Endothelial cell of umbilical vein (primary cell): ENCODE results near the gene DENND1A. TPM values are rescaled to one million over a fixed set of nuclear protein-coding genes. Genes with fewer than 3 reads are reported as not detected.

Experiments
- BruUV-seq: library from RNA; stranded (reverse); fragments of 400-500 nt; replicated peaks from 2 replicates; lab custom pipeline; 2021; lab: Mats Ljungman, UMichigan
- CTCF ChIA-PET: fragments of 300-600, 350-600 bp; sonication (Branson Sonifier 250); formaldehyde crosslinking; loops from one replicate; lab custom pipeline; 2021; ENCODE audit warnings: antibody characterized with exemption, inconsistent platforms; lab: Charles Lee
- POLR2A ChIA-PET: fragments of 300-600, 350-600 bp; sonication (Branson Sonifier 250); formaldehyde crosslinking; loops from one replicate; lab custom pipeline; 2021; ENCODE audit warnings: antibody characterized with exemption, inconsistent platforms; lab: Charles Lee
- DNase-seq: peaks from one replicate; pipeline ENCODE4 v3.0.0-alpha.2; 2011; ENCODE audit warnings: low read depth, low spot score
- FAIRE-seq: peaks from 2 replicates; lab custom pipeline; 2011; peaks lifted over from hg19 to GRCh38; lab: Jason Lieb, UNC
- H2AFZ ChIP-seq: 2 replicates; pipeline ENCODE4 v1.6.0; 2012; ENCODE audit warnings: low read depth, low read length, control low read depth, inconsistent platforms
- H3K27ac ChIP-seq: 2 replicates; pipeline ENCODE4 v1.5.1; 2011; ENCODE audit warnings: low read depth, mild to moderate bottlenecking, control low read depth, low read length, moderate library complexity; ENCODE audit not compliant: insufficient read depth
- H3K27me3 ChIP-seq, 2 experiments: 2 replicates each; pipeline versions ENCODE4 v1.6.0 to v1.6.1; 2011; ENCODE audit warnings: low read length in 2 of 2, mixed read lengths in 1 of 2; ENCODE audit not compliant: control insufficient read depth in 2 of 2, insufficient read depth in 2 of 2
- H3K36me3 ChIP-seq, 2 experiments: 2 replicates in 1 of 2; 3 replicates in 1 of 2; pipeline ENCODE4 v1.5.1; 2011; ENCODE audit warnings: low read length in 2 of 2, mild to moderate bottlenecking in 1 of 2, moderate library complexity in 1 of 2; ENCODE audit not compliant: control insufficient read depth in 2 of 2, insufficient read depth in 2 of 2; ENCODE audit errors: extremely low read depth in 1 of 2
- H3K4me1 ChIP-seq: 3 replicates; pipeline ENCODE4 v1.5.1; 2011; ENCODE audit warnings: mild to moderate bottlenecking, low read length; ENCODE audit not compliant: control insufficient read depth, insufficient read depth; ENCODE audit errors: extremely low read depth
- H3K4me2 ChIP-seq: 2 replicates; pipeline ENCODE4 v1.6.1; 2011; ENCODE audit warnings: low read length, control low read depth, mixed read lengths; ENCODE audit not compliant: insufficient read depth
- H3K4me3 ChIP-seq, 3 experiments: fragments of 200-600 bp in 1 of 3; sonication (generic), shearing (Covaris generic) in 1 of 3; replicated peaks in 1 of 3; 2 replicates each; pipeline ENCODE4 v1.5.1; 2011 to 2016; ENCODE audit warnings: control low read depth in 3 of 3, low read length in 3 of 3, mild to moderate bottlenecking in 2 of 3, inconsistent platforms in 1 of 3, low read depth in 1 of 3, moderate library complexity in 1 of 3; ENCODE audit not compliant: insufficient read depth in 1 of 3
- H3K79me2 ChIP-seq: 2 replicates; pipeline ENCODE4 v1.6.0; 2012; ENCODE audit warnings: low read length, inconsistent platforms; ENCODE audit not compliant: control insufficient read depth, insufficient read depth
- H3K9ac ChIP-seq: replicated peaks from 2 replicates; pipeline ENCODE3; 2011; ENCODE audit warnings: low read length, control low read depth; ENCODE audit not compliant: insufficient read depth; ENCODE audit errors: extremely low read depth
- H3K9me1 ChIP-seq: replicated peaks from 3 replicates; pipeline ENCODE4 v1.6.0; 2011; ENCODE audit warnings: mild to moderate bottlenecking, low read length; ENCODE audit not compliant: control insufficient read depth, insufficient read depth; ENCODE audit errors: extremely low read depth
- H3K9me3 ChIP-seq: replicated peaks from 2 replicates; pipeline ENCODE4 v1.5.1; 2012; ENCODE audit warnings: low read length, inconsistent platforms; ENCODE audit not compliant: control insufficient read depth, insufficient read depth
- H4K20me1 ChIP-seq: replicated peaks from 2 replicates; pipeline ENCODE3; 2011; ENCODE audit warnings: mild to moderate bottlenecking, low read length; ENCODE audit not compliant: control insufficient read depth, insufficient read depth; ENCODE audit errors: extremely low read depth
- EZH2 ChIP-seq: IDR thresholded peaks from 2 replicates; pipeline ENCODE4 v1.6.1; 2012; ENCODE audit warnings: borderline replicate concordance, low read depth, mild to moderate bottlenecking, moderate library complexity, low read length, inconsistent platforms; ENCODE audit not compliant: severe bottlenecking
- FOS ChIP-seq: IDR thresholded peaks from 2 replicates; pipeline ENCODE4 v1.6.1; 2011; ENCODE audit warnings: mild to moderate bottlenecking, low read length, moderate library complexity, borderline replicate concordance; ENCODE audit not compliant: insufficient read depth
- GATA2 ChIP-seq: IDR thresholded peaks from 2 replicates; pipeline ENCODE4 v1.7.0; 2011; ENCODE audit warnings: low read depth, mild to moderate bottlenecking, moderate library complexity, mixed read lengths, low read length; ENCODE audit not compliant: insufficient read length, insufficient read depth
- JUN ChIP-seq: IDR thresholded peaks from 2 replicates; pipeline ENCODE4 v1.6.1; 2011; ENCODE audit warnings: borderline replicate concordance, low read depth; ENCODE audit not compliant: insufficient read length, insufficient read depth
- MYC ChIP-seq: IDR thresholded peaks from one replicate; pipeline ENCODE4 v1.6.1; 2011; ENCODE audit warnings: mild to moderate bottlenecking, low read depth, low read length
- POLR2A ChIP-seq: IDR thresholded peaks from 2 replicates; pipeline ENCODE4 v1.6.1; 2012; ENCODE audit warnings: low read depth, mild to moderate bottlenecking, control low read depth, low read length
- POLR2AphosphoS5 ChIP-seq: IDR thresholded peaks from 2 replicates; pipeline ENCODE4 v1.6.1; 2012; ENCODE audit warnings: low read depth, mild to moderate bottlenecking, control low read depth, low read length, moderate library complexity; ENCODE audit not compliant: insufficient read depth
- dilution Hi-C: fragments of 300-500 bp; cut with MboI; formaldehyde crosslinking; loops from one replicate; pipeline ENCODE4 v1.15.0; 2019; ENCODE audit warnings: low sequenced_read_pairs; ENCODE audit not compliant: extremely low pct_ligation_motif_present
- intact Hi-C: fragments of 100-400 bp; cut with micrococcal nuclease; formaldehyde crosslinking; loops from one replicate; pipeline ENCODE4 v1.10.0; 2022
- polyA plus RNA-seq, 4 experiments: library from polyadenylated mRNA; depleted of rRNA in 3 of 4; stranded (reverse) in 3 of 4; unstranded in 1 of 4; fragments of >200 nt; gene quantifications; 2 replicates each; pipeline versions ENCODE4 v1.2.1 to v1.2.3, GENCODE V29; 2011 to 2012; ENCODE audit warnings: missing spikeins in 1 of 4
- total RNA-seq: library from RNA; stranded (reverse); gene quantifications from 2 replicates; pipeline ENCODE4 v1.2.3, GENCODE V29; 2021
- TF ChIP-seq, protein P1 (sequence below), 2 donors: IDR thresholded peaks; 1 replicate in 1 of 2; 2 replicates in 1 of 2; pipeline ENCODE4 v1.5.1; 2011; ENCODE audit warnings: low read length in 2 of 2, mild to moderate bottlenecking in 2 of 2, moderate library complexity in 2 of 2, control low read depth in 1 of 2, inconsistent platforms in 1 of 2, low read depth in 1 of 2; ENCODE audit not compliant: insufficient read depth in 1 of 2; ENCODE audit errors: extremely low read depth in 1 of 2
- TF ChIP-seq, protein P2 (sequence below): IDR thresholded peaks from 2 replicates; pipeline ENCODE4 v1.6.1; 2011; ENCODE audit not compliant: insufficient read depth, insufficient read length

DENND1A gene
- total and polyA plus RNA-seq, 2 donors (not counting 3 experiments of a cell fraction or from before 2014, with no cell fraction given): 18.5 to 24.5 TPM

DNA sequence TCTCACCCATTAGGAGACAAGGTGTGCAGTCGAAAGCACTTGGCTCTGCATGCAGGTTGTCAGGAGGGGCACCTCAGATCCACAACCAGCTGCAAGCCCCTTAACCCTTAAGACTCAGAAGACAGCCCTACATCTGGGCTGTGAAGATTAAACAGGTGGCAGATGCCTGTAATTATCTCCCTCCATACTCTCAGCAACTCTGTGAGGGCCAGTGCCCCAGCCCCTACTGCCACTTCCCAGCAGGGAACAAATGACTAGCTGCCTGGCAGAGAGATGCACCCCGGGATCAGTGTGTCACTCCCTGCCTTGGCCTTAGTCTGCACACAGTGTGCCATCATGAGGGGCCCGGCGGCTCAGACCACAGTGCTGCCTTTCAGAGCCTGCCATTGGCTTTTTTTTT, 532.0 kb downstream of the DENND1A start:
- Histone ChIP-seq H3K36me3 (no peaks in the 10 kb centered on the region), H3K9me3 (no peaks in the 10 kb centered on the region), H3K9ac (no peak overlapping the region), H3K4me1 (no peaks in the 10 kb centered on the region), H3K9me1 (no peaks in the 10 kb centered on the region), H2AFZ (no peak overlapping the region), H3K4me3 (no peak overlapping the region), H3K4me2 (no peak overlapping the region), H4K20me1 (no peaks in the 10 kb centered on the region), H3K27ac (no peak overlapping the region), H3K79me2 (no peaks in the 10 kb centered on the region), H3K27me3 (no peaks in the 10 kb centered on the region)
- CTCF ChIA-PET: no interaction called here
- TF ChIP-seq FOS (no peak), EZH2 (no peak), GATA2 (no peak), MYC (no peak), JUN (no peak), POLR2AphosphoS5 (no peak), POLR2A (no peak)
- TF ChIP-seq, protein P1, sequence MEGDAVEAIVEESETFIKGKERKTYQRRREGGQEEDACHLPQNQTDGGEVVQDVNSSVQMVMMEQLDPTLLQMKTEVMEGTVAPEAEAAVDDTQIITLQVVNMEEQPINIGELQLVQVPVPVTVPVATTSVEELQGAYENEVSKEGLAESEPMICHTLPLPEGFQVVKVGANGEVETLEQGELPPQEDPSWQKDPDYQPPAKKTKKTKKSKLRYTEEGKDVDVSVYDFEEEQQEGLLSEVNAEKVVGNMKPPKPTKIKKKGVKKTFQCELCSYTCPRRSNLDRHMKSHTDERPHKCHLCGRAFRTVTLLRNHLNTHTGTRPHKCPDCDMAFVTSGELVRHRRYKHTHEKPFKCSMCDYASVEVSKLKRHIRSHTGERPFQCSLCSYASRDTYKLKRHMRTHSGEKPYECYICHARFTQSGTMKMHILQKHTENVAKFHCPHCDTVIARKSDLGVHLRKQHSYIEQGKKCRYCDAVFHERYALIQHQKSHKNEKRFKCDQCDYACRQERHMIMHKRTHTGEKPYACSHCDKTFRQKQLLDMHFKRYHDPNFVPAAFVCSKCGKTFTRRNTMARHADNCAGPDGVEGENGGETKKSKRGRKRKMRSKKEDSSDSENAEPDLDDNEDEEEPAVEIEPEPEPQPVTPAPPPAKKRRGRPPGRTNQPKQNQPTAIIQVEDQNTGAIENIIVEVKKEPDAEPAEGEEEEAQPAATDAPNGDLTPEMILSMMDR (IDR thresholded peaks at IDR 0.05; ENCODE audit: extremely low read depth in 1 of 2, insufficient read depth in 1 of 2, low read depth in 1 of 2, low read length in 2 of 2): no peak
- TF ChIP-seq, protein P2, sequence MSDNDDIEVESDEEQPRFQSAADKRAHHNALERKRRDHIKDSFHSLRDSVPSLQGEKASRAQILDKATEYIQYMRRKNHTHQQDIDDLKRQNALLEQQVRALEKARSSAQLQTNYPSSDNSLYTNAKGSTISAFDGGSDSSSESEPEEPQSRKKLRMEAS: no peak
- FAIRE-seq (no peak), DNase-seq (no peak)
- dilution Hi-C loops (no loop called here), intact Hi-C loops (no loop called here)
- POLR2A ChIA-PET: no interaction called here
- BruUV-seq: no TSS peak
